Brain microvascular endothelial cell (primary cell): Measurements from ENCODE around the gene UBE3D.

Source experiments
- DNase-seq: peaks from one replicate; pipeline ENCODE4 v3.0.0-alpha.2; 2020
- H3K27ac ChIP-seq: fragments of 250-450 bp; sonication (Bioruptor Pico); 2 replicates; pipeline ENCODE4 v1.5.1; 2020; ENCODE audit warnings: mild to moderate bottlenecking, moderate library complexity
- H3K27me3 ChIP-seq: fragments of 250-450 bp; sonication (Bioruptor Pico); replicated peaks from 2 replicates; pipeline ENCODE4 v1.5.1; 2020; ENCODE audit warnings: mild to moderate bottlenecking
- H3K36me3 ChIP-seq: fragments of 250-450 bp; sonication (Bioruptor Pico); replicated peaks from 2 replicates; pipeline ENCODE4 v1.5.1; 2020; ENCODE audit warnings: mild to moderate bottlenecking
- H3K4me3 ChIP-seq: 2 replicates; pipeline ENCODE4 v1.5.1; 2011; ENCODE audit warnings: low read depth, mild to moderate bottlenecking, control low read depth, low read length, moderate library complexity
- CTCF ChIP-seq: IDR thresholded peaks from 2 replicates; pipeline ENCODE4 v1.5.1; 2011; ENCODE audit warnings: low read depth, mild to moderate bottlenecking, moderate library complexity, low read length, control low read depth, inconsistent platforms; ENCODE audit errors: missing control alignments
- in situ Hi-C: cut with HindIII; loops from 2 replicates; pipeline ENCODE4 v1.10.0; 2017; ENCODE audit warnings: low sequenced_read_pairs, low pct_ligation_motif_present

The UBE3D gene

GRCh38 chr6:83097204-83097603, 31.6 kb upstream of the UBE3D start:
- in situ Hi-C loops, result loop anchor here (25.0 kb wide), 1 partner anchor 415 kb away; the partner anchor contains the start of gene PRSS35
- no peaks in the 10 kb centered on the region for H3K36me3 ChIP-seq
- DNase-seq, result peak; percentile 12
- TF ChIP-seq CTCF, result no peak
- H3K4me3 ChIP-seq, result no peak overlapping the region
- H3K27me3 ChIP-seq, result no peaks in the 10 kb centered on the region
- peak overlapping the region; percentile 36 for H3K27ac ChIP-seq

DNA sequence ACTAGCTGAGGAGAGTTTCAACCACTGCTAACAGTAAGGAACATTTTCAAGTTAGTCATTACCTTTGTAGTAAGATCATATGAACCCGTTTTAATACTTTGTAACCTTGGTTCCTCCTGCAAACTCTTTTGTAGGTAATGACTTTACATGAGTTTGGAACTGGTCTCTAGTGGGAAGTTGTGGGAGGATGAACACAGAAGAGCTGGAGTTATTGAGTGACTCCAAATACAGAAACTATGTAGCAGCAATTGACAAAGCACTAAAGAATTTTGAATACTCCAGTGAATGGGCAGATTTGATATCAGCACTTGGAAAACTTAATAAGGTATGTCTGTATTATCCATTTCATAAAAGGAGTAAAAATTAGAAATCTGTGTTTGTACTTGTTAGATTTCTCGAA, 31.1 kb upstream of the UBE3D start:
- H3K4me3 ChIP-seq, result no peak overlapping the region
- no peaks in the 10 kb centered on the region for H3K27me3 ChIP-seq
- peak overlapping the region; percentile 36 for H3K27ac ChIP-seq
- TF ChIP-seq CTCF, result no peak
- DNase-seq, result peak; percentile 9
- in situ Hi-C loops, result loop anchor here (25.0 kb wide), 1 partner anchor 416 kb away; the partner anchor contains the start of gene PRSS35
- H3K36me3 ChIP-seq, result no peaks in the 10 kb centered on the region

GRCh38 chr6:83092756-83093399, 27.2 kb upstream of the UBE3D start:
- no peak overlapping the region for H3K4me3 ChIP-seq
- no peaks in the 10 kb centered on the region for H3K27me3 ChIP-seq
- no peak overlapping the region for H3K27ac ChIP-seq
- no peak for TF ChIP-seq CTCF
- DNase-seq, result no peak
- no peaks in the 10 kb centered on the region for H3K36me3 ChIP-seq
- in situ Hi-C loops, result loop anchor here (25.0 kb wide), 1 partner anchor 419 kb away; the partner anchor contains the start of gene PRSS35

GRCh38 chr6:83086751-83087150, 21.1 kb upstream of the UBE3D start:
- Histone ChIP-seq H3K27me3 (no peaks in the 10 kb centered on the region), H3K36me3 (no peaks in the 10 kb centered on the region), H3K4me3 (no peak overlapping the region), H3K27ac (no peak overlapping the region)
- in situ Hi-C loops, result loop anchor here (25.0 kb wide), 1 partner anchor 426 kb away; the partner anchor contains the start of gene PRSS35
- TF ChIP-seq CTCF, result no peak
- no peak for DNase-seq

DNA sequence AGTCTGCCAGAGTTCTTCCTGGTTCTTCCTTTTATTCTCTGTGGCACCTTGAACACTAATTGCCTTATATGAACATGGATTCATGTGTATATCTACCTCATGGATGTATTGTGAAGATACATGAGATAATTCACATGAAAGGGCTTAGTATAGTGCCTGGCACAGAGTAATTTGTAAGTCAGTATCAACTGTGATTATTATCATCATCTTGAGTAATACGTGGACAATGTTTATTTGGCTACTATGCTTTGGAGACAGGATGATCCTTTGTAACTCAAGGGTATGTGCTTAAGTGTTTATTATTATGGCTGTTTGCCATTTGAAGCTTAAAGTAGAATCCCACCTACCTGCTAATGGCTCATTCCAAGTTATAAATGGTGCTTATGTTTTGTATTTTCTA, 17.8 kb upstream of the UBE3D start:
- in situ Hi-C loops, result loop anchor here (25.0 kb wide), 1 partner anchor 429 kb away; the partner anchor contains the start of gene PRSS35
- DNase-seq, result no peak
- Histone ChIP-seq H3K36me3 (no peaks in the 10 kb centered on the region), H3K27ac (no peak overlapping the region), H3K27me3 (no peaks in the 10 kb centered on the region), H3K4me3 (no peak overlapping the region)
- no peak for TF ChIP-seq CTCF

- DNase-seq, result no peak
These were observed 8.0 kb upstream of the UBE3D start for GRCh38 chr6:83073615-83074014.

More at GRCh38 chr6:83073615-83074014, 8.0 kb upstream of the UBE3D start:
- H3K27me3 ChIP-seq, result no peaks in the 10 kb centered on the region
- no peak overlapping the region for H3K27ac ChIP-seq
- H3K4me3 ChIP-seq, result no peak overlapping the region
- no peak for TF ChIP-seq CTCF
- H3K36me3 ChIP-seq, result no peaks in the 10 kb centered on the region
- in situ Hi-C loops, result no loop called here
